ENCODE results near the gene EYA2.

The EYA2 gene

GRCh38 chr20:47118206-47118605 is 223.6 kb downstream of the EYA2 start:
- no peaks in the 10 kb centered on the region for H3K4me1 ChIP-seq (ENCODE audit: low read depth, poor library complexity, severe bottlenecking)
- TF ChIP-seq CTCF (conservative IDR thresholded peaks at IDR 0.05; ENCODE audit: low read depth, low read length), result no peak
- no peaks in the 10 kb centered on the region for H4K20me1 ChIP-seq (ENCODE audit: insufficient read depth)
- H2AFZ ChIP-seq (ENCODE audit: low read depth), result no peak overlapping the region
- no peaks in the 10 kb centered on the region for H3K36me3 ChIP-seq (ENCODE audit: insufficient read depth)
- no peak overlapping the region for H3K4me2 ChIP-seq
- H3K79me2 ChIP-seq (ENCODE audit: insufficient read depth, low read depth), result no peaks in the 10 kb centered on the region
- no peak overlapping the region for H3K9ac ChIP-seq
- no peaks in the 10 kb centered on the region for H3K27me3 ChIP-seq (ENCODE audit: insufficient read depth, low read depth)
- no peak overlapping the region for H3K4me3 ChIP-seq (IDR thresholded peaks at IDR 0.05; ENCODE audit: insufficient read depth, low read depth, low read length)
- no peak overlapping the region for H3K27ac ChIP-seq

GRCh38 chr20:47118641-47119040 is 224.0 kb downstream of the EYA2 start:
- Histone ChIP-seq H2AFZ (ENCODE audit: low read depth) (no peak overlapping the region), H3K9ac (no peak overlapping the region), H3K4me1 (ENCODE audit: low read depth, poor library complexity, severe bottlenecking) (no peaks in the 10 kb centered on the region), H3K27me3 (ENCODE audit: insufficient read depth, low read depth) (no peaks in the 10 kb centered on the region), H3K4me3 (IDR thresholded peaks at IDR 0.05; ENCODE audit: insufficient read depth, low read depth, low read length) (no peak overlapping the region), H3K4me2 (no peak overlapping the region), H3K79me2 (ENCODE audit: insufficient read depth, low read depth) (no peaks in the 10 kb centered on the region), H3K27ac (no peak overlapping the region), H4K20me1 (ENCODE audit: insufficient read depth) (no peaks in the 10 kb centered on the region), H3K36me3 (ENCODE audit: insufficient read depth) (no peaks in the 10 kb centered on the region)
- TF ChIP-seq CTCF (conservative IDR thresholded peaks at IDR 0.05; ENCODE audit: low read depth, low read length), result no peak

GRCh38 chr20:47120346-47120936 is 225.8 kb downstream of the EYA2 start:
- H3K27ac ChIP-seq, result no peak overlapping the region
- H3K79me2 ChIP-seq (ENCODE audit: insufficient read depth, low read depth), result no peaks in the 10 kb centered on the region
- H3K36me3 ChIP-seq (ENCODE audit: insufficient read depth), result no peaks in the 10 kb centered on the region
- TF ChIP-seq CTCF (conservative IDR thresholded peaks at IDR 0.05; ENCODE audit: low read depth, low read length), result no peak
- no peak overlapping the region for H3K4me3 ChIP-seq (IDR thresholded peaks at IDR 0.05; ENCODE audit: insufficient read depth, low read depth, low read length)
- no peak overlapping the region for H2AFZ ChIP-seq (ENCODE audit: low read depth)
- H3K27me3 ChIP-seq (ENCODE audit: insufficient read depth, low read depth), result no peaks in the 10 kb centered on the region
- H3K4me1 ChIP-seq (ENCODE audit: low read depth, poor library complexity, severe bottlenecking), result no peaks in the 10 kb centered on the region
- no peak overlapping the region for H3K9ac ChIP-seq
- no peaks in the 10 kb centered on the region for H4K20me1 ChIP-seq (ENCODE audit: insufficient read depth)
- H3K4me2 ChIP-seq, result no peak overlapping the region

GRCh38 chr20:47122560-47122959 is 227.9 kb downstream of the EYA2 start:
- no peak overlapping the region for H3K4me2 ChIP-seq
- TF ChIP-seq CTCF (conservative IDR thresholded peaks at IDR 0.05; ENCODE audit: low read depth, low read length), result no peak
- H3K4me3 ChIP-seq (IDR thresholded peaks at IDR 0.05; ENCODE audit: insufficient read depth, low read depth, low read length), result no peak overlapping the region
- no peaks in the 10 kb centered on the region for H3K79me2 ChIP-seq (ENCODE audit: insufficient read depth, low read depth)
- no peaks in the 10 kb centered on the region for H3K27me3 ChIP-seq (ENCODE audit: insufficient read depth, low read depth)
- no peak overlapping the region for H3K27ac ChIP-seq
- no peaks in the 10 kb centered on the region for H3K36me3 ChIP-seq (ENCODE audit: insufficient read depth)
- no peak overlapping the region for H3K9ac ChIP-seq
- H2AFZ ChIP-seq (ENCODE audit: low read depth), result no peak overlapping the region
- no peaks in the 10 kb centered on the region for H4K20me1 ChIP-seq (ENCODE audit: insufficient read depth)
- no peaks in the 10 kb centered on the region for H3K4me1 ChIP-seq (ENCODE audit: low read depth, poor library complexity, severe bottlenecking)

All from KMS-11 (cell line).